ENCODE data around the gene PARD3. TPM values are rescaled to one million over a fixed set of nuclear protein-coding genes. Genes with fewer than 3 reads are reported as not detected.

Gene PARD3
- total RNA-seq, 6 experiments from 2014 or later = 19.1 to 27.8 (median 22.0) TPM

DNA sequence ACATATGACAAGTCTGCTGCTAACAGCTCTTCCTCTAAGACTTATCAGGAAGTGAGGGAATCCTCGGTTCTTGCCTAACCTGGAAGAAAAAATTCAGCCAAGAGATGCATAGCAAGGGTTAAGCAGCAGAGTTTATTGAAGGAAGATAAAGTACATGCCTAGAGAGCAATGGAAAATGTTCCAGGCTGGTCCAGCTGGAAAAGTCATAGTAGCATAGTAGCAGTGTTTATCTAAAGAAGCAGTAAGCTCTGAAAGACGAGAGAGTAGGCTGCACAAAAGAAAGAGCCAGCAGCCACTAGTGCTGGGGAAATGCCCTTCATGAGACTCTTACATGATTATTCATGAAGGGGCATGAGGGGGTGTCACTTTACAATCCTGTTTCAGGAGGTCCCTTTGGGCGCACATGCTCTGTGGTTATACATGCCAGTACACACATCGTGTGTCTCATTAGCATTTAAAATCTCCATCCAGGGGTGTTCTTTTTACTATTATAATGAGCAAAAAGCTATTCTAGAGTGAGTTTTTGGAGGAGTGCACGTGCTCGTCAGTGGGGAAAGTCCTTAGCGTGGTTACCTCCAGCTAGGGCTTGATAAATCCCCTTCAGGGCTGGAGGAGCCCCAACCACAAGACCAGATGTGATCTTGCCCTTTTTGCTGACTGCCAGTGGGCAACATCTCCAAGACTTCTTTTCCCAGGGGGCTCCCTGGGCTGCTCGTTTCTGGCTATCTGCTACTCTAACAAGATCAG is 716.1 kb downstream of the PARD3 start:
- intact Hi-C loops (cut with DNase I) = no loop called here
- H3K9me3 ChIP-seq = no peaks in the 10 kb centered on the region
- no peaks in the 10 kb centered on the region for H3K27me3 ChIP-seq
- H3K4me1 ChIP-seq = no peaks in the 10 kb centered on the region
- H3K36me3 ChIP-seq = no peaks in the 10 kb centered on the region
- TF ChIP-seq POLR2A (IDR thresholded peaks at IDR 0.05) = no peak
- TF ChIP-seq, protein P1, sequence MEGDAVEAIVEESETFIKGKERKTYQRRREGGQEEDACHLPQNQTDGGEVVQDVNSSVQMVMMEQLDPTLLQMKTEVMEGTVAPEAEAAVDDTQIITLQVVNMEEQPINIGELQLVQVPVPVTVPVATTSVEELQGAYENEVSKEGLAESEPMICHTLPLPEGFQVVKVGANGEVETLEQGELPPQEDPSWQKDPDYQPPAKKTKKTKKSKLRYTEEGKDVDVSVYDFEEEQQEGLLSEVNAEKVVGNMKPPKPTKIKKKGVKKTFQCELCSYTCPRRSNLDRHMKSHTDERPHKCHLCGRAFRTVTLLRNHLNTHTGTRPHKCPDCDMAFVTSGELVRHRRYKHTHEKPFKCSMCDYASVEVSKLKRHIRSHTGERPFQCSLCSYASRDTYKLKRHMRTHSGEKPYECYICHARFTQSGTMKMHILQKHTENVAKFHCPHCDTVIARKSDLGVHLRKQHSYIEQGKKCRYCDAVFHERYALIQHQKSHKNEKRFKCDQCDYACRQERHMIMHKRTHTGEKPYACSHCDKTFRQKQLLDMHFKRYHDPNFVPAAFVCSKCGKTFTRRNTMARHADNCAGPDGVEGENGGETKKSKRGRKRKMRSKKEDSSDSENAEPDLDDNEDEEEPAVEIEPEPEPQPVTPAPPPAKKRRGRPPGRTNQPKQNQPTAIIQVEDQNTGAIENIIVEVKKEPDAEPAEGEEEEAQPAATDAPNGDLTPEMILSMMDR (IDR thresholded peaks at IDR 0.05) = no peak
- no peak for ATAC-seq
- H3K4me3 ChIP-seq = no peak overlapping the region
- 77% methylated on average over 7 of the region's 8 CpGs for WGBS (ENCODE audit: insufficient coverage, low coverage, low lambda C conversion rate, missing lambda C conversion rate)
- H3K27ac ChIP-seq = no peak overlapping the region
- DNase-seq = no peak

DNA sequence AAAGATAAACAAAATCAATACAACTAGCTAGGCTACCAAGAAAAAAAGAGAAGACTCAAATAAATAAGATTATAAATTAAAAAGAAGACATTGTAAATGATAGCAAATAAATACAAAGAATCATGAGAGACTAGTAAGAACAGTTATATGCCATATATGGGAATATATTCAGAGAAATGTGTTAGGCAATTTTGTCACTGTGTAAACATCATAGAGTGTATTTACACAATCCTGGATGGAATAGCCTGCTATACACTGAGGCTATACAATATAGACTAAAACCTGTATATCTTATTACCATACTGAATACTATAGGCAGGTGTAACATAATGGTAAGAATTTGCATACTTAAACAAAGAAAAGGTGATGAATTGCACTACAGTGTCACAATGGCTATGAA is 717.4 kb downstream of the PARD3 start:
- no peak overlapping the region for H3K27ac ChIP-seq
- TF ChIP-seq POLR2A (IDR thresholded peaks at IDR 0.05) = no peak
- TF ChIP-seq, protein P1 (IDR thresholded peaks at IDR 0.05) = no peak
- ATAC-seq = no peak

DNA sequence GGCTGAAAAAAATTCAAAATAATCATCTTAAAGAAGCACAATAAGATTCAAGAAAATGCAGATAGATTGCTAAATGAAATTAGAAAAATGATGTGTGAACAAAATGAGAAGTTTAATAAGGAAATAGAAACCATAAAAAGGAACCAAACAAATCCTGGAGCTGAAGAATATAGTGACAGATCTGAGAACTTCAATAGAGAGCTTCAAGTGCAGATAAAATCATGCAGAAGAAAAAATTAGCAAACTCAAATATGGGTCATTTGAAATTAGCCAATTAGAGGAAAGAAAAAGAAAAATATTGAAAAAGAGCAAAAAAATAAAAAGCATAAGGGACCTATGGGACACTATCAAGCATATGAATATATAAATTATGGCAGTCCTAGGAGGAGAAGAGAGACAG is 720.1 kb downstream of the PARD3 start:
- H3K36me3 ChIP-seq = no peaks in the 10 kb centered on the region
- intact Hi-C loops (cut with DNase I) = no loop called here
- no peak for DNase-seq

More for the DNA sequence above, 717.4 kb downstream of the PARD3 start:
- Histone ChIP-seq H3K4me1 (no peaks in the 10 kb centered on the region), H3K36me3 (no peaks in the 10 kb centered on the region), H3K4me3 (no peak overlapping the region), H3K9me3 (no peaks in the 10 kb centered on the region), H3K27me3 (no peaks in the 10 kb centered on the region)
- intact Hi-C loops (cut with DNase I) = no loop called here
- DNase-seq = no peak

DNA sequence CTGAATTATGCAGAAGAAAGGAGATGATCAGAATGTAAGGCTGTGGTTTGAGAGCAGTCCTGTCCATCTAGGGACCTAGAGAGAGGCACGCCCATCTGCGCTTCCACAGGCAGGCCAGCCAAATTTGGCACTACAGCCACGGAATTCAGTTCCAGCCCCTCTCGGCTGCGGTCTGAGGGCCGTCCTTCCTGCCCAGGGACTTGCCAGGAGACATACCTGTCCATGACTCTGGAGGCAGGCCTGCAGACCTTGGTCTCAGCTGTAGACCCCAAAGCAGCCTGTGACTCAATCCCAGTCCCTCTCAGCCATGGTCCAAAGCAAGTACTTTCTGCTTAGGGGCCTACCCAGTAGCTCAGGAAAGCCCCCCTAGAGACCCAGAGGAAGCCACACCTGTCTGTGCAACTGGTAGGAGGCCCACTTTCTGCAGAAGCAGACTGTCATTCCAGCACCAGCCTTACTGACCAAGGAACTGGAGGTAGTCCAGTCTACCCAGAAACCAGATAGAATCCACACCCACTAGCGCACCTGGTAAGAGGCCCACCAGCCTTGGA is 720.9 kb downstream of the PARD3 start:
- Histone ChIP-seq H3K4me3 (no peak overlapping the region), H3K36me3 (no peaks in the 10 kb centered on the region), H3K4me1 (no peaks in the 10 kb centered on the region), H3K27ac (no peak overlapping the region), H3K9me3 (no peaks in the 10 kb centered on the region), H3K27me3 (no peaks in the 10 kb centered on the region)
- TF ChIP-seq, protein P1 (IDR thresholded peaks at IDR 0.05) = no peak
- TF ChIP-seq POLR2A (IDR thresholded peaks at IDR 0.05) = no peak
- ATAC-seq (no peak), DNase-seq (no peak)
- WGBS (ENCODE audit: insufficient coverage, low coverage, low lambda C conversion rate, missing lambda C conversion rate) = 74% methylated on average over 4 of the region's 7 CpGs
- intact Hi-C loops (cut with DNase I) = no loop called here

More for the DNA sequence above, 720.1 kb downstream of the PARD3 start:
- H3K9me3 ChIP-seq = no peaks in the 10 kb centered on the region
- no peaks in the 10 kb centered on the region for H3K4me1 ChIP-seq
- TF ChIP-seq, protein P1 (IDR thresholded peaks at IDR 0.05) = no peak
- no peak for TF ChIP-seq POLR2A (IDR thresholded peaks at IDR 0.05)
- no peak for ATAC-seq
- H3K27ac ChIP-seq = no peak overlapping the region
- H3K4me3 ChIP-seq = no peak overlapping the region
- H3K27me3 ChIP-seq = no peaks in the 10 kb centered on the region
